H1 (cell line): Measurements from ENCODE around the gene MCM9. TPM values are rescaled to one million over a fixed set of nuclear protein-coding genes. Genes with fewer than 3 reads are reported as not detected.

Experiments
- CTCF ChIA-PET: fragments of 300-600 bp; sonication (Branson Sonifier 250); formaldehyde crosslinking; loops from one replicate; lab custom pipeline; 2021; ENCODE audit not compliant: partially characterized antibody; lab: Charles Lee
- POLR2A ChIA-PET: fragments of 300-600 bp; sonication (Branson Sonifier 250); formaldehyde crosslinking; loops from one replicate; lab custom pipeline; 2021; ENCODE audit warnings: inconsistent platforms; ENCODE audit not compliant: partially characterized antibody; lab: Charles Lee
- DNase-seq, 2 experiments: peaks; one replicate each; pipeline versions ENCODE4 v3.0.0 to v3.0.0-alpha.2; 2010 to 2022; ENCODE audit warnings: low spot score in 2 of 2, low read depth in 1 of 2, mixed read lengths in 1 of 2
- FAIRE-seq: peaks from 2 replicates; lab custom pipeline; 2011; peaks lifted over from hg19 to GRCh38; lab: Jason Lieb, UNC
- H2AFZ ChIP-seq: 2 replicates; pipeline ENCODE4 v1.8.1; 2012; ENCODE audit warnings: low read length, inconsistent platforms
- H2AK5ac ChIP-seq: 2 replicates; pipeline ENCODE4 v1.6.1; 2013; ENCODE audit warnings: low read depth, low read length
- H2BK120ac ChIP-seq: replicated peaks from 2 replicates; pipeline ENCODE3; 2013; ENCODE audit warnings: low read depth, low read length, inconsistent platforms
- H2BK12ac ChIP-seq: 2 replicates; pipeline ENCODE4 v1.6.1; 2013; ENCODE audit warnings: low read depth, low read length
- H2BK15ac ChIP-seq: 2 replicates; pipeline ENCODE4 v1.6.1; 2013; ENCODE audit warnings: low read length
- H2BK20ac ChIP-seq: 2 replicates; pipeline ENCODE4 v1.6.1; 2013; ENCODE audit warnings: low read length
- H2BK5ac ChIP-seq: 2 replicates; pipeline ENCODE4 v1.6.1; 2013; ENCODE audit warnings: low read depth, low read length
- H3K14ac ChIP-seq: 2 replicates; pipeline ENCODE4 v1.6.1; 2013; ENCODE audit warnings: inconsistent platforms; ENCODE audit not compliant: insufficient read length
- H3K18ac ChIP-seq: 2 replicates; pipeline ENCODE4 v1.6.1; 2013; ENCODE audit warnings: low read length; ENCODE audit errors: extremely low read depth
- H3K23ac ChIP-seq: 2 replicates; pipeline ENCODE4 v1.6.1; 2013; ENCODE audit warnings: inconsistent platforms; ENCODE audit not compliant: insufficient read length
- H3K23me2 ChIP-seq: 2 replicates; pipeline ENCODE4 v1.6.1; 2013; ENCODE audit warnings: low read depth, low read length
- H3K27ac ChIP-seq: 2 replicates; pipeline ENCODE4 v1.6.1; 2011; ENCODE audit warnings: low read depth, low read length, inconsistent platforms
- H3K27me3 ChIP-seq, 4 experiments: replicated peaks in 1 of 4; 1 replicate in 1 of 4; 2 replicates in 3 of 4; pipeline versions ENCODE4 v1.6.1 to v1.8.1; 2011 to 2013; ENCODE audit warnings: low read length in 3 of 4, mild to moderate bottlenecking in 3 of 4, inconsistent platforms in 2 of 4, mixed read lengths in 2 of 4, moderate library complexity in 1 of 4; ENCODE audit not compliant: control insufficient read depth in 3 of 4, insufficient read depth in 3 of 4; ENCODE audit errors: extremely low read depth in 1 of 4
- H3K36me3 ChIP-seq, 4 experiments: 2 replicates each; pipeline versions ENCODE4 v1.6.1 to v1.8.1; 2011 to 2013; ENCODE audit warnings: mild to moderate bottlenecking in 4 of 4, low read length in 3 of 4, moderate library complexity in 2 of 4, control low read depth in 1 of 4, inconsistent platforms in 1 of 4; ENCODE audit not compliant: insufficient read depth in 4 of 4, control insufficient read depth in 2 of 4
- H3K4ac ChIP-seq: replicated peaks from 2 replicates; pipeline ENCODE3; 2013; ENCODE audit warnings: low read length, low read depth, mixed read lengths, inconsistent platforms; ENCODE audit not compliant: insufficient read length
- H3K4me1 ChIP-seq, 4 experiments: replicated peaks in 1 of 4; 1 replicate in 1 of 4; 2 replicates in 3 of 4; pipeline versions ENCODE4 v1.6.1 to v1.8.1; 2011 to 2013; ENCODE audit warnings: low read length in 3 of 4, inconsistent platforms in 2 of 4, mixed read lengths in 1 of 4; ENCODE audit not compliant: insufficient read depth in 4 of 4, control insufficient read depth in 3 of 4
- H3K4me2 ChIP-seq, 2 experiments: 2 replicates each; pipeline versions ENCODE4 v1.6.1 to v1.8.1; 2011 to 2013; ENCODE audit warnings: low read depth in 2 of 2, low read length in 2 of 2, control low read depth in 1 of 2, inconsistent platforms in 1 of 2, mild to moderate bottlenecking in 1 of 2; ENCODE audit not compliant: insufficient read depth in 1 of 2
- H3K4me3 ChIP-seq, 4 experiments: fragments of 200-600, 300-600 bp in 1 of 4; sonication (generic), shearing (Covaris generic), sonication (Bioruptor Twin) in 1 of 4; 2 replicates each; pipeline versions ENCODE4 v1.5.1 to v1.8.1; 2011 to 2016; ENCODE audit warnings: low read length in 4 of 4, low read depth in 3 of 4, control low read depth in 2 of 4, inconsistent platforms in 2 of 4, mild to moderate bottlenecking in 2 of 4, mixed read lengths in 1 of 4, moderate library complexity in 1 of 4; ENCODE audit not compliant: insufficient read depth in 2 of 4; ENCODE audit errors: extremely low read depth in 1 of 4
- H3K56ac ChIP-seq: replicated peaks from 2 replicates; pipeline ENCODE3; 2013; ENCODE audit warnings: low read depth, mild to moderate bottlenecking, mixed read lengths, low read length, inconsistent platforms; ENCODE audit not compliant: insufficient read length
- H3K79me1 ChIP-seq: 2 replicates; pipeline ENCODE4 v1.6.1; 2013; ENCODE audit warnings: low read depth, low read length, control low read depth
- H3K79me2 ChIP-seq, 2 experiments: 2 replicates each; pipeline versions ENCODE4 v1.6.1 to v1.8.1; 2012 to 2013; ENCODE audit warnings: low read length in 2 of 2, mild to moderate bottlenecking in 2 of 2, inconsistent platforms in 1 of 2; ENCODE audit not compliant: insufficient read depth in 2 of 2, control insufficient read depth in 1 of 2
- H3K9ac ChIP-seq, 4 experiments: replicated peaks in 1 of 4; 1 replicate in 1 of 4; 2 replicates in 3 of 4; pipeline versions ENCODE4 v1.6.1 to v1.8.1; 2011 to 2013; ENCODE audit warnings: low read depth in 3 of 4, low read length in 3 of 4, control low read depth in 2 of 4, mild to moderate bottlenecking in 2 of 4, moderate library complexity in 2 of 4, inconsistent platforms in 1 of 4; ENCODE audit errors: extremely low read depth in 1 of 4
- H3K9me3 ChIP-seq, 2 experiments: 2 replicates each; pipeline versions ENCODE4 v1.6.1 to v1.8.1; 2012 to 2013; ENCODE audit warnings: mild to moderate bottlenecking in 2 of 2, moderate library complexity in 2 of 2, control low read depth in 1 of 2, inconsistent platforms in 1 of 2, low read depth in 1 of 2, low read length in 1 of 2, mixed read lengths in 1 of 2; ENCODE audit not compliant: insufficient read depth in 2 of 2
- H4K20me1 ChIP-seq, 2 experiments: replicated peaks in 1 of 2; 2 replicates each; pipeline versions ENCODE3 to v1.8.1; 2011 to 2013; ENCODE audit warnings: inconsistent platforms in 2 of 2, low read length in 2 of 2, mild to moderate bottlenecking in 1 of 2; ENCODE audit not compliant: insufficient read depth in 2 of 2, control insufficient read depth in 1 of 2
- H4K5ac ChIP-seq: 2 replicates; pipeline ENCODE4 v1.6.1; 2013; ENCODE audit warnings: low read length, low read depth, mixed read lengths, inconsistent platforms; ENCODE audit not compliant: insufficient read length
- H4K8ac ChIP-seq: 2 replicates; pipeline ENCODE4 v1.8.0; 2013; ENCODE audit warnings: mild to moderate bottlenecking, moderate library complexity, low read length, inconsistent platforms; ENCODE audit not compliant: insufficient read depth; ENCODE audit errors: extremely low read depth
- H4K91ac ChIP-seq: replicated peaks from 2 replicates; pipeline ENCODE3; 2013; ENCODE audit warnings: low read length, mixed read lengths, inconsistent platforms; ENCODE audit not compliant: insufficient read length
- ATF2 ChIP-seq: IDR thresholded peaks from 2 replicates; pipeline ENCODE4 v1.6.1; 2012; ENCODE audit warnings: low read length, inconsistent platforms
- MAFK ChIP-seq: IDR thresholded peaks from 2 replicates; pipeline ENCODE4 v1.6.1; 2012; ENCODE audit warnings: low read depth, mild to moderate bottlenecking, improper control_type of control experiment, low read length
- POU5F1 ChIP-seq: IDR thresholded peaks from 2 replicates; pipeline ENCODE4 v1.6.1; 2011; ENCODE audit warnings: low read depth, mild to moderate bottlenecking, low read length, moderate library complexity
- WGBS, 2 experiments: shearing (Covaris generic) in 1 of 2; methylation state at CpG; one replicate each; pipeline versions ENCODE4 v1.1.6 to v1.1.7; 2013 to 2015; ENCODE audit warnings: low lambda C conversion rate in 2 of 2, mixed read lengths in 2 of 2, inconsistent platforms in 1 of 2, low coverage in 1 of 2, missing lambda C conversion rate in 1 of 2; ENCODE audit not compliant: insufficient replicate concordance in 2 of 2, insufficient coverage in 1 of 2, insufficient read length in 1 of 2; ENCODE audit errors: extremely low coverage in 1 of 2, missing lambda C conversion rate in 1 of 2; 5-methylcytosine and 5-hydroxymethylcytosine counted together
- polyA plus RNA-seq, 7 experiments: library from polyadenylated mRNA; depleted of rRNA in 3 of 7; stranded (reverse) in 5 of 7; unstranded in 2 of 7; fragments of >200 nt in 5 of 7; fragments of 200-250 nt in 2 of 7; gene quantifications; 1 replicate in 5 of 7; 2 replicates in 1 of 7; 4 replicates in 1 of 7; pipeline versions ENCODE4 v1.2.1 to v1.2.3, GENCODE V29; 2011 to 2013; ENCODE audit warnings: missing spikeins in 2 of 7, mixed read lengths in 2 of 7
- total RNA-seq: library from RNA; stranded (reverse); fragmentation: NEBNext Ultra II Directional; extraction: Animal tissue kit (Norgen Biotek cat#: 25700); gene quantifications from 2 replicates; pipeline ENCODE4 v1.2.1, GENCODE V29; 2021

Gene MCM9
- total and polyA plus RNA-seq, 2 of the 8 experiments (the other 6 are each of a cell fraction or from before 2014, with no cell fraction given), result 3.7 to 11.4 TPM

GRCh38 chr6:118770112-118770788 is 164.7 kb downstream of the MCM9 start:
- H3K4ac ChIP-seq, result no peak overlapping the region
- H3K9ac ChIP-seq, result no peak overlapping the region
- no peaks in the 10 kb centered on the region for H3K79me1 ChIP-seq
- no peak overlapping the region for H3K18ac ChIP-seq
- H2BK15ac ChIP-seq, result no peak overlapping the region
- whole genome bisulfite sequencing, 2 experiments, result 92% methylated on average over 2 of the region's 2 CpGs; no CpG with 5 or more reads in 1 of the 2 experiments
- H3K36me3 ChIP-seq, result no peaks in the 10 kb centered on the region
- DNase-seq (no peak), FAIRE-seq (no peak)
- H2AFZ ChIP-seq, result no peak overlapping the region
- H3K27me3 ChIP-seq, result no peaks in the 10 kb centered on the region
- no peak overlapping the region for H3K14ac ChIP-seq
- no peaks in the 10 kb centered on the region for H3K79me2 ChIP-seq
- ChIA-PET CTCF (interaction anchor here (0.9 to 1.5 kb wide), 5 partner anchors 10 to 354 kb away, joined by 3 to 6 read pairs (median 4); no protein-coding TSS in a partner anchor), POLR2A (no interaction called here)
- no peak overlapping the region for H3K4me3 ChIP-seq
- no peak overlapping the region for H3K23ac ChIP-seq
- H2AK5ac ChIP-seq, result no peak overlapping the region
- no peak overlapping the region for H4K91ac ChIP-seq
- peaks cover 0 to 4% (median 3%) of the 10 kb centered on the region in 4 experiments; a peak in 1 of 7 replicates for H3K4me1 ChIP-seq
- no peak overlapping the region for H4K8ac ChIP-seq
- no peak overlapping the region for H2BK20ac ChIP-seq
- no peak overlapping the region for H2BK5ac ChIP-seq
- no peak overlapping the region for H2BK12ac ChIP-seq
- H3K4me2 ChIP-seq, result no peak overlapping the region
- no peak overlapping the region for H2BK120ac ChIP-seq
- no peaks in the 10 kb centered on the region for H3K23me2 ChIP-seq
- no peak overlapping the region for H3K27ac ChIP-seq
- no peak overlapping the region for H3K56ac ChIP-seq
- H4K20me1 ChIP-seq, result no peaks in the 10 kb centered on the region
- no peaks in the 10 kb centered on the region for H3K9me3 ChIP-seq
- no peak overlapping the region for H4K5ac ChIP-seq
- no peak for TF ChIP-seq POU5F1
- TF ChIP-seq ATF2, result no peak
- TF ChIP-seq MAFK, result no peak
